ENCODE data around the gene GPR61.

GRCh38 chr1:109499081-109499480 is 40.6 kb upstream of the GPR61 start:
- no peak for TF ChIP-seq GATA3 (IDR thresholded peaks at IDR 0.05; ENCODE audit: low read depth, low read length)
- TF ChIP-seq GATA2 (IDR thresholded peaks at IDR 0.05; ENCODE audit: low read depth, low read length): no peak
